Immature natural killer cell (primary cell): ENCODE results near the gene EEF1A1. TPM values are rescaled to one million over a fixed set of nuclear protein-coding genes. Genes with fewer than 3 reads are reported as not detected.

ENCODE experiments used
- polyA plus RNA-seq, 3 donors: library from polyadenylated mRNA; unstranded; fragments of 300-500 nt; fragmentation: Illumina TruSeq; gene quantifications; one replicate each; pipeline ENCODE4 v1.2.3, GENCODE V29; 2021

EEF1A1 gene
- polyA plus RNA-seq, 3 donors from 2014 or later = 4,920 to 10,209 (median 5,498) TPM

Other genes with a start within 250 kb of the EEF1A1 start
- not detected for gene DPPA5, start 166.8 kb downstream of the EEF1A1 start, polyA plus RNA-seq
- gene KHDC3L, start 158.4 kb downstream of the EEF1A1 start, polyA plus RNA-seq = not detected
- under 1 TPM in 1 of 3 donors, not detected in 2; 0.29 TPM for gene OOEP, start 151.1 kb downstream of the EEF1A1 start, polyA plus RNA-seq
- gene DDX43, start 126.2 kb downstream of the EEF1A1 start, polyA plus RNA-seq = 1 to 10 TPM; 1.1 to 3.0 (median 2.9) TPM
- gene CGAS, start 68.7 kb downstream of the EEF1A1 start, polyA plus RNA-seq = 10 to 100 TPM in 1 of 3 donors, 1 to 10 TPM in 2; 4.0 to 11.7 (median 7.7) TPM
- gene MTO1, start 59.3 kb downstream of the EEF1A1 start, polyA plus RNA-seq = 10 to 100 TPM; 12.3 to 40.4 (median 28.5) TPM
- 1 to 10 TPM; 3.0 to 9.4 (median 5.9) TPM for gene SLC17A5, start 133.0 kb upstream of the EEF1A1 start, polyA plus RNA-seq
- gene CD109, start 175.2 kb upstream of the EEF1A1 start, polyA plus RNA-seq = under 1 TPM in 2 of 3 donors, not detected in 1; 0.04 to 0.09 TPM